HepG2 (cell line): Measurements from ENCODE around the gene SRCIN1. TPM values are rescaled to one million over a fixed set of nuclear protein-coding genes. Genes with fewer than 3 reads are reported as not detected.
A peak's percentile ranks its signal among the peaks of the same experiment; 100 is the strongest.

Experiments used
- ATF1 ChIP-seq: IDR thresholded peaks from 2 replicates; pipeline ENCODE4 v1.6.1; 2016; ENCODE audit warnings: mild to moderate bottlenecking, control low read depth
- ATM ChIP-seq: fragments of 450-650 bp; IDR thresholded peaks from 2 replicates; pipeline ENCODE4 v1.7.1; 2017; ENCODE audit warnings: mild to moderate bottlenecking, borderline replicate concordance
- CEBPG ChIP-seq: IDR thresholded peaks from 2 replicates; pipeline ENCODE4 v1.6.1; 2016
- CEBPZ ChIP-seq: IDR thresholded peaks from 2 replicates; pipeline ENCODE4 v1.6.1; 2012; ENCODE audit warnings: low read length, improper control_type of control experiment
- FOXP4 ChIP-seq: sonication (generic); formaldehyde crosslinking; IDR thresholded peaks from 2 replicates; pipeline ENCODE4 v1.4.0; 2020; ENCODE audit warnings: missing genetic modification reagents
- GPBP1L1 ChIP-seq: sonication (generic); formaldehyde crosslinking; IDR thresholded peaks from 2 replicates; pipeline ENCODE4 v1.5.0; 2020; ENCODE audit warnings: mild to moderate bottlenecking, missing genetic modification reagents
- KLF16 ChIP-seq, 2 experiments: sonication (generic) in 1 of 2; formaldehyde crosslinking in 1 of 2; IDR thresholded peaks; 2 replicates each; pipeline versions ENCODE4 v1.6.1 to v1.8.0; 2016 to 2023; ENCODE audit warnings: missing genetic modification reagents in 2 of 2, missing compliant biosample characterization in 1 of 2
- NR3C1 ChIP-seq: sonication (generic); formaldehyde crosslinking; IDR thresholded peaks from 2 replicates; pipeline ENCODE4 v1.4.0; 2020; ENCODE audit warnings: missing genetic modification reagents
- REXO4 ChIP-seq: sonication (generic); formaldehyde crosslinking; IDR thresholded peaks from 2 replicates; pipeline ENCODE4 v1.8.0; 2022; ENCODE audit warnings: missing genetic modification reagents, mild to moderate bottlenecking, borderline replicate concordance
- ZBTB1 ChIP-seq: sonication (generic); formaldehyde crosslinking; IDR thresholded peaks from 2 replicates; pipeline ENCODE4 v1.4.0; 2020; ENCODE audit warnings: missing genetic modification reagents, borderline replicate concordance
- ZNF234 ChIP-seq: sonication (generic); formaldehyde crosslinking; conservative IDR thresholded peaks from 2 replicates; pipeline ENCODE4 v1.5.1; 2020; ENCODE audit warnings: mild to moderate bottlenecking, missing genetic modification reagents
- ZNF580 ChIP-seq: IDR thresholded peaks from 2 replicates; pipeline ENCODE4 v1.6.1; 2016; ENCODE audit warnings: low read depth, borderline replicate concordance
- ZNF609 ChIP-seq: sonication (generic); formaldehyde crosslinking; IDR thresholded peaks from 2 replicates; pipeline ENCODE4 v1.4.0; 2020; ENCODE audit warnings: mild to moderate bottlenecking, missing genetic modification reagents, borderline replicate concordance
- ZNF737 ChIP-seq: sonication (generic); formaldehyde crosslinking; IDR thresholded peaks from 2 replicates; pipeline ENCODE4 v1.5.0; 2020; ENCODE audit warnings: missing genetic modification reagents, mild to moderate bottlenecking, borderline replicate concordance
- ZNF747 ChIP-seq: sonication (generic); formaldehyde crosslinking; IDR thresholded peaks from 2 replicates; pipeline ENCODE4 v1.8.1; 2023; ENCODE audit warnings: missing genetic modification reagents, mild to moderate bottlenecking, borderline replicate concordance
- ZNF775 ChIP-seq: sonication (generic); formaldehyde crosslinking; IDR thresholded peaks from 2 replicates; pipeline ENCODE4 v1.4.0; 2020; ENCODE audit warnings: missing genetic modification reagents, mild to moderate bottlenecking, moderate library complexity, borderline replicate concordance
- polyA plus RNA-seq, 8 experiments: library from polyadenylated mRNA; depleted of rRNA in 3 of 8; stranded (reverse) in 7 of 8; unstranded in 1 of 8; fragments of >200 nt; fragmentation: Illumina TruSeq in 4 of 8; extraction: Trizol in 4 of 8; gene quantifications; 2 replicates each; pipeline versions ENCODE4 v1.2.1 to v1.2.3, GENCODE V29; 2011 to 2016; ENCODE audit warnings: low read depth in 4 of 8, missing spikeins in 1 of 8, mixed read lengths in 1 of 8; ENCODE audit not compliant: insufficient read depth in 1 of 8
- total RNA-seq, 5 experiments: library from RNA; depleted of rRNA; stranded (reverse); fragments of >200 nt; fragmentation: Illumina TruSeq; extraction: Trizol; gene quantifications; 2 replicates each; pipeline ENCODE4 v1.2.3, GENCODE V29; 2016; ENCODE audit warnings: low read depth in 1 of 5

The SRCIN1 gene
- total and polyA plus RNA-seq, 2 of the 13 experiments (the other 11 are each of a cell fraction or from before 2014, with no cell fraction given) = 1.2 to 9.6 TPM

- TF ChIP-seq FOXP4 (CRISPR knock-in tag) (peak; percentile 33; the same call in 1 of the 2 replicates), ZNF580 (CRISPR knock-in tag) (no peak), ATF1 (CRISPR knock-in tag) (no peak), CEBPZ (no peak), ZNF234 (CRISPR knock-in tag) (no peak), ZNF747 (CRISPR knock-in tag) (no peak), ZNF737 (CRISPR knock-in tag) (no peak), ZNF609 (CRISPR knock-in tag) (peak; percentile 16; the same call in 1 of the 2 replicates), ZNF775 (CRISPR knock-in tag) (no peak), ATM (no peak), ZBTB1 (no peak), KLF16 (CRISPR knock-in tag; IDR thresholded peaks at IDR 0.05) (0 out of 4 replicates have a peak, but pooled peaks of 1 of the 2 experiments have one; percentile 45), CEBPG (CRISPR knock-in tag) (no peak), GPBP1L1 (CRISPR knock-in tag) (no peak), REXO4 (CRISPR knock-in tag) (no peak), NR3C1 (CRISPR knock-in tag) (no peak)
Measured at GRCh38 chr17:38579934-38580333, 25.8 kb downstream of the SRCIN1 start (continued).
